Stomach (tissue), 9 donors: ENCODE results near the gene KIAA1217. TPM values are rescaled to one million over a fixed set of nuclear protein-coding genes. Genes with fewer than 3 reads are reported as not detected.

Source experiments
- DNase-seq, 2 donors: peaks; one replicate each; pipeline versions ENCODE4 v3.0.0 to v3.0.0-alpha.2; 2013 to 2019
- H3K27ac ChIP-seq, 5 donors: fragments of 200-600 bp in 4 of 5; sonication (generic) in 4 of 5; one replicate each; pipeline ENCODE4 v1.5.1; 2013 to 2019; ENCODE audit warnings: mild to moderate bottlenecking in 1 of 5, moderate library complexity in 1 of 5
- H3K27me3 ChIP-seq, 3 donors: fragments of 200-600 bp; sonication (generic); one replicate each; pipeline ENCODE4 v1.5.1; 2017 to 2019; ENCODE audit warnings: mixed run types in 1 of 3
- H3K36me3 ChIP-seq, 4 donors: fragments of 200-600 bp; sonication (generic); 1 replicate in 3 of 4; 2 replicates in 1 of 4; pipeline ENCODE4 v1.5.1; 2016 to 2019
- H3K4me1 ChIP-seq, 4 donors: fragments of 200-600 bp; sonication (generic); one replicate each; pipeline ENCODE4 v1.5.1; 2016 to 2019
- H3K4me3 ChIP-seq, 4 donors: fragments of 200-600 bp; sonication (generic) in 3 of 4; one replicate each; pipeline ENCODE4 v1.5.1; 2016 to 2019; ENCODE audit warnings: mild to moderate bottlenecking in 1 of 4
- H3K9me3 ChIP-seq, 4 donors: fragments of 200-600 bp; sonication (generic); one replicate each; pipeline ENCODE4 v1.5.1; 2016 to 2019
- EP300 ChIP-seq: sonication (generic); formaldehyde crosslinking; IDR thresholded peaks from one replicate; pipeline ENCODE4 v1.6.1; 2017; ENCODE audit warnings: antibody characterized with exemption
- POLR2A ChIP-seq, 4 donors: fragments of 450-650 bp; IDR thresholded peaks; one replicate each; pipeline ENCODE4 v1.6.1; 2016; ENCODE audit warnings: antibody characterized with exemption in 4 of 4, control low read depth in 2 of 4, mild to moderate bottlenecking in 1 of 4, moderate library complexity in 1 of 4
- POLR2AphosphoS5 ChIP-seq, 3 donors: sonication (generic); formaldehyde crosslinking; IDR thresholded peaks; one replicate each; pipeline ENCODE4 v1.6.1; 2016; ENCODE audit warnings: antibody characterized with exemption in 3 of 3
- WGBS, 5 donors: extraction: QIAGEN DNeasy Blood & Tissue Kit in 3 of 5; methylation state at CpG; one replicate each; pipeline versions ENCODE4 v1.1.5 to v1.1.7; 2013 to 2018; 5-methylcytosine and 5-hydroxymethylcytosine counted together
- intact Hi-C: fragments of 100-400 bp; cut with DNase I; formaldehyde crosslinking; loops from one replicate; pipeline ENCODE4 v1.15.1; 2023; ENCODE audit warnings: low total_unique reads
- polyA plus RNA-seq, 3 donors: library from polyadenylated mRNA; stranded (reverse); fragments of 200-250 nt; gene quantifications; one replicate each; pipeline ENCODE4 v1.2.3, GENCODE V29; 2013
- total RNA-seq, 5 donors: library from RNA; depleted of rRNA; stranded (reverse); fragments of >200 nt; gene quantifications; one replicate each; pipeline versions ENCODE4 v1.1.0 to v1.2.3, GENCODE V29; 2014 to 2016
- TF ChIP-seq, protein P1 (sequence below), 7 experiments: fragments of 450-650 bp in 4 of 7; fragments of 200-600 bp in 3 of 7; sonication (generic) in 3 of 7; IDR thresholded peaks; one replicate each; pipeline ENCODE4 v1.5.1; 2016 to 2019; ENCODE audit warnings: antibody characterized with exemption in 7 of 7, control low read depth in 2 of 7, mild to moderate bottlenecking in 1 of 7
- donor health status: healthy with polysubstance abuse.
- donor health status: Bipolar disorder and iron deficiency.
- donor health status: healthy.

The KIAA1217 gene
- total and polyA plus RNA-seq, 8 donors = 6.2 to 112 (median 24.6) TPM

DNA sequence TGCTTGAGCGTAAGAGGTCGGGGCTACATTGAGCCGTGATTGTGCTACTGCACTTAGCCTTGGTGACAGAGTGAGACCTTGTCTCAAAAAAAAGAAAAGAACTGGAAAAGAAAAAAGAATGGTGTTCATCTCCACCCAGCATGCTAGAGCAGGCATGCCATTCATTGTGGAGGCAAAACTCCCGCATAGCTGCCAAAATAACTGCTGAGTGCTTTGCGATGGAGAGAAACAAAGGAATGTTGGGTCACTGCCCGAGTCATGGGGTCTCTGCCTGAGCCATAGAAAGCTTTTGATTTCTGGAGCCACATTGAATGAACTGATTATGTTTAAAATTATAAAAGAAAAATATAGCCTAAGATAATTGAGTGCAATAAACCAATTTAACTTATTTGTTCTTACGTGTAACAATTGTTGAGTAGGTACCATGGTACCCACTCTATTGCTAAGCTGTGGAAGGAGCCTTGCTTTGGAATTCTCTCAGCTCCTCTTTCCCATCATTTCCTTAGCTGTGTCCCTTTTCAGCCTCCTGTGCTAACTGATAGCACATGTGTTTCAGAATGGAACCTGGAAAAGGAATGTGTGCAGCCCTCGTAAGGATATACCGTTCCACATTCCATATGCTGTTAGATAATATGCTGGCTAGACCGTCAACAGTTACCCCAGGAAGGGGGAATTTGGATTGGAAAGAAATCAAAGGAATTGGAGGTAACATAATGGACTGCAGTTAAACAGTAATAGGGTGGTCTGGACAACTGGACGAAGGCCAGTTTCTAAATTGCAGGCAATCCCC, 99.0 kb downstream of the KIAA1217 start:
- Histone ChIP-seq H3K9me3 (no peaks in the 10 kb centered on the region), H3K36me3 (no peaks in the 10 kb centered on the region), H3K27ac (no peak overlapping the region), H3K27me3 (no peaks in the 10 kb centered on the region), H3K4me1 (no peaks in the 10 kb centered on the region), H3K4me3 (no peak overlapping the region)
- DNase-seq = peak in 1 of 2 donors; percentile 28
- intact Hi-C loops = no loop called here
- TF ChIP-seq EP300 = no peak
- TF ChIP-seq POLR2A (IDR thresholded peaks at IDR 0.05) = no peak
- no peak for TF ChIP-seq POLR2AphosphoS5 (IDR thresholded peaks at IDR 0.05)
- TF ChIP-seq, protein P1, sequence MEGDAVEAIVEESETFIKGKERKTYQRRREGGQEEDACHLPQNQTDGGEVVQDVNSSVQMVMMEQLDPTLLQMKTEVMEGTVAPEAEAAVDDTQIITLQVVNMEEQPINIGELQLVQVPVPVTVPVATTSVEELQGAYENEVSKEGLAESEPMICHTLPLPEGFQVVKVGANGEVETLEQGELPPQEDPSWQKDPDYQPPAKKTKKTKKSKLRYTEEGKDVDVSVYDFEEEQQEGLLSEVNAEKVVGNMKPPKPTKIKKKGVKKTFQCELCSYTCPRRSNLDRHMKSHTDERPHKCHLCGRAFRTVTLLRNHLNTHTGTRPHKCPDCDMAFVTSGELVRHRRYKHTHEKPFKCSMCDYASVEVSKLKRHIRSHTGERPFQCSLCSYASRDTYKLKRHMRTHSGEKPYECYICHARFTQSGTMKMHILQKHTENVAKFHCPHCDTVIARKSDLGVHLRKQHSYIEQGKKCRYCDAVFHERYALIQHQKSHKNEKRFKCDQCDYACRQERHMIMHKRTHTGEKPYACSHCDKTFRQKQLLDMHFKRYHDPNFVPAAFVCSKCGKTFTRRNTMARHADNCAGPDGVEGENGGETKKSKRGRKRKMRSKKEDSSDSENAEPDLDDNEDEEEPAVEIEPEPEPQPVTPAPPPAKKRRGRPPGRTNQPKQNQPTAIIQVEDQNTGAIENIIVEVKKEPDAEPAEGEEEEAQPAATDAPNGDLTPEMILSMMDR (IDR thresholded peaks at IDR 0.05) = no peak
- WGBS, 5 donors = 79 to 91% (median 82%) methylated on average over 11 of the region's 11 CpGs

- WGBS, 5 donors = 69 to 84% (median 79%) methylated on average over 5 of the region's 5 CpGs
- H3K4me3 ChIP-seq = no peak overlapping the region
- no peaks in the 10 kb centered on the region for H3K27me3 ChIP-seq
- intact Hi-C loops = no loop called here
- H3K36me3 ChIP-seq = no peaks in the 10 kb centered on the region
- DNase-seq = peak in 1 of 2 donors; percentile 9
- no peak for TF ChIP-seq POLR2AphosphoS5 (IDR thresholded peaks at IDR 0.05)
- no peak for TF ChIP-seq POLR2A (IDR thresholded peaks at IDR 0.05)
- TF ChIP-seq, protein P1 (IDR thresholded peaks at IDR 0.05) = no peak
- TF ChIP-seq EP300 = no peak
- no peaks in the 10 kb centered on the region for H3K9me3 ChIP-seq
- H3K27ac ChIP-seq = no peak overlapping the region
- H3K4me1 ChIP-seq = no peaks in the 10 kb centered on the region
Observed at GRCh38 chr10:24310104-24310503, 101.2 kb downstream of the KIAA1217 start.

DNA sequence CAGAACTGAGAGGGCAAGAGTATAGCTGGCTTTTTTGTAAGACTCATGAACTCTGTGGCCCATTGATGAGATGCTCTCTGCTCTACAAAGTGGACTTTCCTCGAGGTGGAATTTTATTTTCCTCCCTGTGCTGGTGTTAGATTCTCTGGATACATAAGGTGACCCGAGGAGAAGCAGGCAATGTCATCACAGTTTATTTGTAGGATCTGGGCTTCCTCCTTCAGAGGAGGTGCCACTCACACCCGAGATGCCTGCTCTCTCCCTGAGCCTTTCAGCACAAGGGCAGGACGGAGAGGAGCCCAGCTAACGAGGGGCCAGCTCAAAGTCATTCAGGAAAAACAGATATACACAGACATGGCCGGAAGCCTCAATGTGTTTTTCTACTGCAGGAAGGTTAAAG, 103.0 kb downstream of the KIAA1217 start:
- 62 to 75% (median 71%) methylated on average over 6 of the region's 6 CpGs for WGBS, 5 donors
- H3K4me3 ChIP-seq = no peak overlapping the region
- no peaks in the 10 kb centered on the region for H3K4me1 ChIP-seq
- no peak for DNase-seq
- no peak for TF ChIP-seq EP300
- TF ChIP-seq POLR2A (IDR thresholded peaks at IDR 0.05) = no peak
- no peak for TF ChIP-seq POLR2AphosphoS5 (IDR thresholded peaks at IDR 0.05)
- TF ChIP-seq, protein P1 (IDR thresholded peaks at IDR 0.05) = no peak
- H3K27me3 ChIP-seq = no peaks in the 10 kb centered on the region
- H3K36me3 ChIP-seq = no peaks in the 10 kb centered on the region
- intact Hi-C loops = no loop called here
- H3K27ac ChIP-seq = no peak overlapping the region
- H3K9me3 ChIP-seq = no peaks in the 10 kb centered on the region

GRCh38 chr10:24313283-24313682, 104.3 kb downstream of the KIAA1217 start:
- TF ChIP-seq, protein P1 (IDR thresholded peaks at IDR 0.05) = no peak
- TF ChIP-seq POLR2AphosphoS5 (IDR thresholded peaks at IDR 0.05) (no peak), EP300 (no peak), POLR2A (IDR thresholded peaks at IDR 0.05) (no peak)

More at GRCh38 chr10:24313283-24313682, 104.3 kb downstream of the KIAA1217 start:
- Histone ChIP-seq H3K4me3 (no peak overlapping the region), H3K27ac (no peak overlapping the region), H3K9me3 (no peaks in the 10 kb centered on the region), H3K4me1 (no peaks in the 10 kb centered on the region), H3K36me3 (no peaks in the 10 kb centered on the region), H3K27me3 (no peaks in the 10 kb centered on the region)
- DNase-seq = peak in 1 of 2 donors; percentile 46
- intact Hi-C loops = no loop called here
- WGBS, 5 donors = 71 to 78% (median 77%) methylated on average over 10 of the region's 10 CpGs
